HG03469 (cell line): ENCODE data around the gene SH3PXD2A.

Source experiments
- ATAC-seq: cut with Tn5 transposase; IDR thresholded peaks from one replicate; pipeline ENCODE4 v1.9.1; 2021; ENCODE audit warnings: mild to moderate bottlenecking, moderate library complexity, moderate number of reproducible peaks; ENCODE audit not compliant: unreplicated experiment

The SH3PXD2A gene

GRCh38 chr10:103657061-103657591, 198.2 kb downstream of the SH3PXD2A start:
- ATAC-seq, result no peak

- no peak for ATAC-seq
Measured at GRCh38 chr10:103654925-103655324, 200.5 kb downstream of the SH3PXD2A start.

DNA sequence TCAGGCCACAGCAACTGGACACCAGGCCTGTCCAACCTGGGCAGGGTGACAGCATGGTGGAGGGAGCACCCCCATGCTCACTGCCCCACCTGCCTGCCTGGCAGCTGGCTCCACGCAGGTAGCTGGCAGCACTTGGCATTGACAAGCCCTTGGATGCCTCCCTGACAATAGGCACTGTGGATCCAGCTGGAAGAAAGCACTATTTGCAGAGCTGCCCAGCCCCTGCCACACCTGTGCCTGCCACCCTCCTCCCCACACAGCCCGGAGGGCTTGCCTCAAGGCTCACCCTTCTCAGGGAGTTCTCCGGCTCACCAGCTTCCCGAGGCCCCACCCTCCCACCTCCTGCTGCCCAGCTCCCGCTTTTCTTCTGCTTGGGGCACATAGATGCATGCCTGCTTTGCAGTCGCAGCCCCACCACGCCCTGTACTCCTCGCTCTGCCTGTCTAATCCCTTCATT, 201.8 kb downstream of the SH3PXD2A start:
- no peak for ATAC-seq

GRCh38 chr10:103652599-103653281, 202.6 kb downstream of the SH3PXD2A start:
- no peak for ATAC-seq

- no peak for ATAC-seq
Measured at GRCh38 chr10:103651783-103652476, 203.4 kb downstream of the SH3PXD2A start.

DNA sequence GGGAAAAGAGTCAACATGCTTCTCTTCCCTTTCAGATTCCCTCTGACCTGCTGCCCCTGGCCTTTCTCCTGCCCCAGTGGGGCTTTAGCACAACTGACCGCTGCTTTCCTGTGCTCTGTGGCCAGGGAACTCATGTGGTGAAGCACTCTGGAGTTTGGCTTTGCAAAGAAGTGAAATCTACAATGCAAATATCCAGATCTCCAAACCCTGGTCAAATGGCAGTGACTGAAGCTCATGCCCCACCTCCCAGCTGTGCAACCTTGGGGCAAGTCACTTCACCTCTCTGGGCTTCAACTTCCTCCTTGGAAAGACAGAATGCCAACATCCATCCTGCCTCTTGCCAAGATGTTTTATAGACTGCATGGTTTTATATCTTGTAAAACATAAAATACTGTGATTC, 204.0 kb downstream of the SH3PXD2A start:
- no peak for ATAC-seq

GRCh38 chr10:103649654-103650423, 205.5 kb downstream of the SH3PXD2A start:
- ATAC-seq, result no peak

DNA sequence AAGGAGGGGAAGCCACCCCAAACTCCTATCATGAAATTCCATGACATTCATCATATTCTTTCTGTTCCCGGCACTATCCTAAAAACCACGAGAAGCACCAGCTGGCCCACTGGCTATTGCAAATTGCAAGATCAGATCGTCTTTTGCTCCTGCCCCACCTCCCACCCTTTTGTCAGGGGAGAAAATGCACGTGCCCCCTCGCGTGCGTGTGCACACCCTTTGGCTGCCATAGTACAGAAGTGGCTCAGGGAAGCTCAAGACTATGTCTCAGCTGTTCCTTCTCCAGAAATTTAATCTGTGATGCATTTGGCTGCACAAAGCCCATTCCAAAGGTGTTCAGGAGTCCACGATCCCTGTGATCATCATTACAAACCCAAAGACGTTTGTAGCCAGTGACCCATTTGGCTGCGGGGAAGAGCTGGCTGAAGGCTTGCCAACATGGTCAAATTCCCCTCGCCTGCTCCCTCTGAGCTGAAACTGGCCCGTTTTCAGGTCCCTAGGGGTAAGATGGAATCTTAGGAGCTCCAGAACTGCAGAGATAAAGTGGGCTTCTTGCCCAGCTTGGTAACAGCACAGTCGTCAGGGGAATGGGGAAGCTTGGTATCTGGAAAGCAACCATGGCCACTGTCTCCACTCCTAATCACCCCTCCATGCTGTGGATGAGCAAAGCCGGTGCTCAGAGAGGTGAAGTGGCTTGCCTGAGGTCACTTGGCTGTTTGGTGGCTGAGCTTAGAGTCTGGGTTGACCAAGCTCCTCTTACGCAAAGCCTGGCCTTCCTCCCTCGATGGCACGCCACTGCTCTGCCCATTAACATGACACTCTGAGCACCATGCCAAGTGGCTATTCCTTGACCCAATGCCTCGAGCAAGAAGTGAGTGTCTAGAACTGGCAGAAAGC, 206.5 kb downstream of the SH3PXD2A start:
- ATAC-seq, result no peak

- ATAC-seq, result no peak
Measured at GRCh38 chr10:103648251-103648635, 207.1 kb downstream of the SH3PXD2A start.

GRCh38 chr10:103646304-103646703, 209.1 kb downstream of the SH3PXD2A start:
- no peak for ATAC-seq

DNA sequence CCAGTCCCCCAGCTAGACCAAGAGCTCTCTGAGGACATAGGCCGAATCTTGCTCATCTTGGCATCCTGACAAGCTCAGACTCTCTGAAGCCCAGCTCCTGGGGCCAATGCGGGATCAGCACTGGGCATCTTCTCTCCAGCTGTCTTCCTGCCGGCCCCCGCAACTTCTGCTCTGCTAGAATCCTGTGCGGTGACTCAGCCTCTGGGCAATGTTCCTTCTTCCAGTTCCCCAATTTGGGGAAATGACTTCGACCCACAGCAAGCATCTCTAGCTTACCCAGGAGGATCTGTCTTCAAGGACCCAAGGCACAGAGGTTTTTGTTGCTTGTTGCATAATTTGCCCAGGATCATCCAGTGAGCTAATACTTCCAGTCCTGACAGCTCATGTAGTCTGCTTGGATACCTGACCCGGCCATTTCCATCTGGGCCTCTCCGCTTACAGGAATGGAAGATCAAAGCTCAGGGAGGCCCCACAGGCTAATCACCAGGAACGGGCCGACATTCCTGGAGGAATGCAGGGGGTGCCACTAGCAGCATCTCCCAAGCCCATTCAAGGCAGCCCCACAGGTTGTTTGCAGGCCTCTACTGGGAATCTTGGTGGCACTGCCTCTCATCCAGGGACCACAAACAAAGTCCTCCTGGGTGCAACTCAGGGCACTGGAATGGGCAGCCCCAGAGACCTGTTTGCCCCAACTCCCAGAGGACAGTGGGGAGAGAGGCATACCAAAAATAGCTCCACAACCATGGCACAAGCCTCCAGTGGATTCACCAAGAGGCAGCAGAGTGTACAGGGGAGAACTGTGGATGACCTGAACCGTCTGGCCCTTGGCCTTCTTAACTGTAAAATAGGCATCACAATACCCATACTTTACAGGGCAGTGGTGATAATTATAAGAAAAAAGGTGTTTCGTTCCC, 210.0 kb downstream of the SH3PXD2A start:
- ATAC-seq, result no peak

DNA sequence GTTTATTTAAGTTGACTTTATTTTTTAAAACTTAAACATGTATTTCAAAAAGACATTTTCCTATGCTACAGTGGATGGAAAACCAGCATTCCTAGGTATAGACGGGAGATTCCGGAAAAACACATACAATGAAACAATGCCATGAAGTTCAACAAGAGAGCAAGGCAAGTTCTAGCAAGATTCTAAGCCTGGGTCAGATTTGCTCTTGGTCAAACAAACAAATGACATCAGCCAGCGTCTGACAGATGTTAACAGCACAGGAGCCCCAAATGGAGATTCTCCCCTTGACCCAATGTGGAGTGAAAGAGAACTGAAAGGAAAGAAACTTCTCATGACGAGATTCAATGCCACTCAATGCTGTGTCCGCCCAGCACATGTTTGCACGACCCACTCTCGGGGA, 212.0 kb downstream of the SH3PXD2A start:
- ATAC-seq, result no peak

DNA sequence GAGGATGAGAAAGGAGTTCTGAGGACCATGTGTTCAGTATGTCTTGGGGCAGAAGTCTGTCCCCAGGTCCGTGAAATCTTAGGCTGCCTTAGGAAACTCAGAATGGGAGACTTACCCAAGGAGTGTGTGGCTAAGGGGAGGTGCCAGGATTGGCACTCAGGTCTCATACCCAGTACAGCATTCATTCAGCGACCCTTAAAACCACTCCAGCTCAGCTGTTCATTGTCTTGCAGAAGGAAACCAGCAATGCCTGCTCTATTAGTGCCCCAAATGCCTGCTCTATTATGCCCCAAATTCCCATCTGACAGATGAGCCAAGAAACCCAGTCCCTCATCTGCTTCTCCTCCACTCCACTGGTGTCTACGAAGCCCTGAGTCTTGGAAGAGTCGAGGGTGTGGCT, 214.1 kb downstream of the SH3PXD2A start:
- no peak for ATAC-seq

DNA sequence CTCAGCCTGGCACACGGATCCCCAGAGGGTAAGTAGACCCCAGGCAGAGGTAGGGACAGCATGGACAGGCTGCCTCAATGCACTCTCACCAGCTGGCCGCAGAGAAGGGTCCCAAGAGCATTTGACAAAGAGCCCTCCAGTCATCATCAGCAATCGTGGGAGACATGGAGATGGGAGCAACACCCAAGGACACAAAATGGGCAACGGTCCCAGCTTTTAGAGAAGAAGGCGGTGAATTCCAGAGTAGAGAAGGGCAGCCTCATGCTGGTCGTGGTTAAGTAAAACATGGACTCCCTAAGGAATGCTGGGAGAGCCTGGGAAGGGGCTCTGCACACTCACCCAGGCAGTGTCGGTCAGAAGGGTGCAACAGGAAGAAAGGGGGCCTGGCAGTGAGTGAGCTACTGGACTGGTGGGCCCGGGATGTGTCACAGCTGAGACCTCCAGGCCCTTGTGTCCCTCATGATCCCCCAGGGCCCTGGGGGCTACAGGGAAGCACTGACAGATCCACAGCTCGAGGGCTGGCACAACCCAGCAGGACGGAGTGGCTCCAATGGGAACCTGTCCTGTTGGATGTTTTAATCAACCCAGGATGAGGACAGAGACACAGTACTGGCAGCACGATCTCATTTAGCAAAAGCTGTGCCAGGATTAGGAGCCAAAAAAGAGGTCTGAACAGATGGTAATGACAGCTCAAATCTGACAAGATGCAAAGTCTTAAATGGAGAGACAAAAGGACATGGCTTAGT, 214.8 kb downstream of the SH3PXD2A start:
- ATAC-seq, result no peak

GRCh38 chr10:103638948-103639347, 216.4 kb downstream of the SH3PXD2A start:
- no peak for ATAC-seq

- ATAC-seq, result no peak
Measured at GRCh38 chr10:103637927-103638557, 217.3 kb downstream of the SH3PXD2A start.

DNA sequence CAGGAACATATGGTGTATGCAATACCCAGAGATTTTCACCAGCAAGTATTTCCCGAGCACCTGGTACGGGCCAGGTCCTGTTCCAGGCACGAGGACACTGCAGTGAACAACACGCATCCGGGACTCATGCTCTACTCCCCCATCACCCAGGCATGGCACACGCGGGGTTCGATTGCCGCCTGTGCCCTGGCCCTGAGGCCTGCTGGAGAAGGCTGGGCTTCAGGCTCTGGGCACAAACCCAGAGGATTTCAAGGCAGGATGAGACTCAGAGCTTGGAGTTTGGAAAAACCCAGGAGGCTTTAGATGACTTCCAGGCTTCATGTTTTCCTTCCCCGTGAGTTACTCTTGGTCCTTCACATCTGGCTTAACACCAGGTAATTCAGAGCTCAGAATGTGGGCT, 218.4 kb downstream of the SH3PXD2A start:
- no peak for ATAC-seq

- no peak for ATAC-seq
Measured at GRCh38 chr10:103636492-103636891, 218.9 kb downstream of the SH3PXD2A start.
